K562 (cell line): ENCODE data around the gene TNIK. TPM values are rescaled to one million over a fixed set of nuclear protein-coding genes. Genes with fewer than 3 reads are reported as not detected.

Source experiments
- ARID1B ChIP-seq: fragments of 450-650 bp; IDR thresholded peaks from 2 replicates; pipeline ENCODE4 v1.6.1; 2016; ENCODE audit warnings: antibody characterized with exemption, mild to moderate bottlenecking, inconsistent platforms
- CBFA2T3 ChIP-seq: fragments of 450-650 bp; IDR thresholded peaks from 2 replicates; pipeline ENCODE4 v1.6.1; 2017
- CCNT2 ChIP-seq: IDR thresholded peaks from 2 replicates; pipeline ENCODE4 v1.6.1; 2011; ENCODE audit warnings: borderline replicate concordance, low read depth, mild to moderate bottlenecking, moderate library complexity, mixed read lengths, low read length; ENCODE audit not compliant: insufficient read length; ENCODE audit errors: extremely low read depth
- CEBPB ChIP-seq: fragments of 450-650 bp; IDR thresholded peaks from 2 replicates; pipeline ENCODE4 v1.6.1; 2016; ENCODE audit warnings: missing genetic modification characterization, missing compliant biosample characterization
- EP300 ChIP-seq: IDR thresholded peaks from 2 replicates; pipeline ENCODE4 v1.6.1; 2012; ENCODE audit warnings: low read length, improper control_type of control experiment
- FOSL1 ChIP-seq: fragments of 200-800 bp; sonication (Bioruptor generic); conservative IDR thresholded peaks from 2 replicates; pipeline ENCODE4 v1.6.1; 2016; ENCODE audit warnings: missing genetic modification characterization, missing compliant biosample characterization
- FOXA1 ChIP-seq: fragments of 450-650 bp; IDR thresholded peaks from 2 replicates; pipeline ENCODE4 v1.6.1; 2016; ENCODE audit warnings: mild to moderate bottlenecking, borderline replicate concordance
- HEY1 ChIP-seq: fragments of 250-450 bp; sonication (Bioruptor Pico); IDR thresholded peaks from 2 replicates; pipeline ENCODE4 v1.5.0; 2020; ENCODE audit warnings: mild to moderate bottlenecking, moderate library complexity, borderline replicate concordance
- KDM1A ChIP-seq, 2 experiments: fragments of 450-650 bp; IDR thresholded peaks; 2 replicates each; pipeline ENCODE4 v1.6.1; 2016; ENCODE audit warnings: mild to moderate bottlenecking in 2 of 2
- NCOR1 ChIP-seq: fragments of 450-650 bp; IDR thresholded peaks from 2 replicates; pipeline ENCODE4 v1.6.1; 2016; ENCODE audit warnings: mild to moderate bottlenecking, moderate library complexity
- SMARCC2 ChIP-seq: fragments of 450-650 bp; IDR thresholded peaks from 2 replicates; pipeline ENCODE4 v1.6.1; 2017; ENCODE audit warnings: antibody characterized with exemption, moderate library complexity, mild to moderate bottlenecking, low read depth
- SOX6 ChIP-seq: fragments of 450-650 bp; IDR thresholded peaks from 2 replicates; pipeline ENCODE4 v1.6.1; 2014; ENCODE audit warnings: mild to moderate bottlenecking
- TBL1XR1 ChIP-seq, 2 experiments: IDR thresholded peaks; 2 replicates each; pipeline ENCODE4 v1.6.1; 2012; ENCODE audit warnings: improper control_type of control experiment in 2 of 2, low read length in 2 of 2, mild to moderate bottlenecking in 1 of 2
- TCF3 ChIP-seq: sonication (generic); formaldehyde crosslinking; IDR thresholded peaks from 2 replicates; pipeline ENCODE4 v1.4.0; 2020; ENCODE audit warnings: mild to moderate bottlenecking, missing genetic modification reagents
- TEAD4 ChIP-seq, 2 experiments: sonication (generic) in 1 of 2; formaldehyde crosslinking in 1 of 2; IDR thresholded peaks; 2 replicates each; pipeline versions ENCODE4 v1.6.1 to v1.8.0; 2012 to 2022; ENCODE audit warnings: borderline replicate concordance in 1 of 2, inconsistent platforms in 1 of 2, low read length in 1 of 2, mild to moderate bottlenecking in 1 of 2, missing genetic modification reagents in 1 of 2
- TRIM24 ChIP-seq, 2 experiments: fragments of 450-650 bp; IDR thresholded peaks; 2 replicates each; pipeline ENCODE4 v1.6.1; 2016
- ZNF766 ChIP-seq: fragments of 200-800 bp; sonication (Bioruptor generic); conservative IDR thresholded peaks from 2 replicates; pipeline ENCODE4 v1.6.1; 2016; ENCODE audit warnings: missing genetic modification characterization, missing compliant biosample characterization
- polyA plus RNA-seq, 8 experiments: library from polyadenylated mRNA; depleted of rRNA in 4 of 8; stranded (reverse) in 5 of 8; unstranded in 3 of 8; fragments of >200 nt; fragmentation: Nextera tagmentation in 2 of 8; fragmentation: Illumina TruSeq in 1 of 8; extraction: Ambion mirVana in 2 of 8; extraction: Trizol in 1 of 8; gene quantifications; 2 replicates each; pipeline versions ENCODE4 v1.2.1 to v1.2.3, GENCODE V29; 2011 to 2014; ENCODE audit warnings: inconsistent platforms in 1 of 8, missing spikeins in 1 of 8
- total RNA-seq, 7 experiments: library from RNA; depleted of rRNA in 6 of 7; stranded (reverse); fragments of >200 nt in 6 of 7; fragmentation: Illumina TruSeq in 2 of 7; extraction: Trizol in 2 of 7; gene quantifications; 2 replicates each; pipeline versions ENCODE4 v1.2.1 to v1.2.3, GENCODE V29; 2011 to 2021; ENCODE audit warnings: low replicate concordance in 1 of 7
- TF ChIP-seq, protein P1 (sequence below), 2 experiments: fragments of 450-650 bp; IDR thresholded peaks; 2 replicates each; pipeline ENCODE4 v1.6.1; 2016; ENCODE audit warnings: mild to moderate bottlenecking in 2 of 2, borderline replicate concordance in 1 of 2, low read depth in 1 of 2, moderate library complexity in 1 of 2
- TF ChIP-seq, protein P2 (sequence below): fragments of 450-650 bp; IDR thresholded peaks from 2 replicates; pipeline ENCODE4 v1.6.1; 2016; ENCODE audit warnings: low read depth, mild to moderate bottlenecking, moderate library complexity

TNIK gene
- total and polyA plus RNA-seq, 9 of the 15 experiments (the other 6 are each of a cell fraction or from before 2014, with no cell fraction given), result 6.6 to 39.0 (median 24.7) TPM

DNA sequence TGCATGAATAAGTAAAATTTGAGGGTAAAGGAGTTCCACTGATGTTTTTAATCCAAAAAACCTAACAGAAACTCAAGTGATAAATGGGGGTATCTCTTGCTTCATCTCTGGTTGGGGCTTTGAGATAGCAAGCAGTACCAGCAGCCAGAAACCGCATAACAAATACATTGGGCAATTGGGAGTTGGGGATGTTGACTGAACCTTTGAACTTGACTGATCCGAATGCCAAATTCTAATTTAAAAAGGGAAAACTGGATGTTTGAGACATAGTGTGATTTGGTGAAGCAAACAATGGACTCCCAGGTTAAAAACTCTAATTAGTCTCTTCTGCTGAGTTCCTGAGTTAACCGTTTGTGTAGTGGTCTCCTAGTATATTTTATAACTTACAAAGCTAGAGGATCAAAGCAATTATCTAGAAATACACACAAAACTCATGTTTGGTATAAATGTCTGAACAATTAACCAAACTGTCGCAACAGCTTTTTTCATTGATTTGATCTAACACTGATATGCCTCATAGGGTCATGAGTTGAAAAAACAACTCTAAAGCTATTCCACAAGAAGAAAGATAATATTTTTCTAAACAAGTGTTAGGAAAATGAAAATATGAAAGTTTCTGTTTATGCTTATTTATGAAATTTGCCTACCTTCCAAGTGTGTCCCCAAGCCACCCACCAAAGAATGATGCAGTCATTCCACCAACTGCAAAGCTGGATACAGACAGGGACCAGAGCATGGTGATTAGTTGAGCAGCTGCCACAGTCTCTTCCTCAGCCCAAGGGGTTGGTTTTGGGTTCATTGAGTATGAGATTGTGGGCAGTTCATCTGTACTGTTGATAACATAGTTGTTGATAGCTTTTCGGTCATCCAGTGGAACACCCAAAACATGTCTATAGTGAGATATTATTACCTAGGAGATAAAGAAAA is 446.1 kb downstream of the TNIK start (continued):
- TF ChIP-seq, protein P1, sequence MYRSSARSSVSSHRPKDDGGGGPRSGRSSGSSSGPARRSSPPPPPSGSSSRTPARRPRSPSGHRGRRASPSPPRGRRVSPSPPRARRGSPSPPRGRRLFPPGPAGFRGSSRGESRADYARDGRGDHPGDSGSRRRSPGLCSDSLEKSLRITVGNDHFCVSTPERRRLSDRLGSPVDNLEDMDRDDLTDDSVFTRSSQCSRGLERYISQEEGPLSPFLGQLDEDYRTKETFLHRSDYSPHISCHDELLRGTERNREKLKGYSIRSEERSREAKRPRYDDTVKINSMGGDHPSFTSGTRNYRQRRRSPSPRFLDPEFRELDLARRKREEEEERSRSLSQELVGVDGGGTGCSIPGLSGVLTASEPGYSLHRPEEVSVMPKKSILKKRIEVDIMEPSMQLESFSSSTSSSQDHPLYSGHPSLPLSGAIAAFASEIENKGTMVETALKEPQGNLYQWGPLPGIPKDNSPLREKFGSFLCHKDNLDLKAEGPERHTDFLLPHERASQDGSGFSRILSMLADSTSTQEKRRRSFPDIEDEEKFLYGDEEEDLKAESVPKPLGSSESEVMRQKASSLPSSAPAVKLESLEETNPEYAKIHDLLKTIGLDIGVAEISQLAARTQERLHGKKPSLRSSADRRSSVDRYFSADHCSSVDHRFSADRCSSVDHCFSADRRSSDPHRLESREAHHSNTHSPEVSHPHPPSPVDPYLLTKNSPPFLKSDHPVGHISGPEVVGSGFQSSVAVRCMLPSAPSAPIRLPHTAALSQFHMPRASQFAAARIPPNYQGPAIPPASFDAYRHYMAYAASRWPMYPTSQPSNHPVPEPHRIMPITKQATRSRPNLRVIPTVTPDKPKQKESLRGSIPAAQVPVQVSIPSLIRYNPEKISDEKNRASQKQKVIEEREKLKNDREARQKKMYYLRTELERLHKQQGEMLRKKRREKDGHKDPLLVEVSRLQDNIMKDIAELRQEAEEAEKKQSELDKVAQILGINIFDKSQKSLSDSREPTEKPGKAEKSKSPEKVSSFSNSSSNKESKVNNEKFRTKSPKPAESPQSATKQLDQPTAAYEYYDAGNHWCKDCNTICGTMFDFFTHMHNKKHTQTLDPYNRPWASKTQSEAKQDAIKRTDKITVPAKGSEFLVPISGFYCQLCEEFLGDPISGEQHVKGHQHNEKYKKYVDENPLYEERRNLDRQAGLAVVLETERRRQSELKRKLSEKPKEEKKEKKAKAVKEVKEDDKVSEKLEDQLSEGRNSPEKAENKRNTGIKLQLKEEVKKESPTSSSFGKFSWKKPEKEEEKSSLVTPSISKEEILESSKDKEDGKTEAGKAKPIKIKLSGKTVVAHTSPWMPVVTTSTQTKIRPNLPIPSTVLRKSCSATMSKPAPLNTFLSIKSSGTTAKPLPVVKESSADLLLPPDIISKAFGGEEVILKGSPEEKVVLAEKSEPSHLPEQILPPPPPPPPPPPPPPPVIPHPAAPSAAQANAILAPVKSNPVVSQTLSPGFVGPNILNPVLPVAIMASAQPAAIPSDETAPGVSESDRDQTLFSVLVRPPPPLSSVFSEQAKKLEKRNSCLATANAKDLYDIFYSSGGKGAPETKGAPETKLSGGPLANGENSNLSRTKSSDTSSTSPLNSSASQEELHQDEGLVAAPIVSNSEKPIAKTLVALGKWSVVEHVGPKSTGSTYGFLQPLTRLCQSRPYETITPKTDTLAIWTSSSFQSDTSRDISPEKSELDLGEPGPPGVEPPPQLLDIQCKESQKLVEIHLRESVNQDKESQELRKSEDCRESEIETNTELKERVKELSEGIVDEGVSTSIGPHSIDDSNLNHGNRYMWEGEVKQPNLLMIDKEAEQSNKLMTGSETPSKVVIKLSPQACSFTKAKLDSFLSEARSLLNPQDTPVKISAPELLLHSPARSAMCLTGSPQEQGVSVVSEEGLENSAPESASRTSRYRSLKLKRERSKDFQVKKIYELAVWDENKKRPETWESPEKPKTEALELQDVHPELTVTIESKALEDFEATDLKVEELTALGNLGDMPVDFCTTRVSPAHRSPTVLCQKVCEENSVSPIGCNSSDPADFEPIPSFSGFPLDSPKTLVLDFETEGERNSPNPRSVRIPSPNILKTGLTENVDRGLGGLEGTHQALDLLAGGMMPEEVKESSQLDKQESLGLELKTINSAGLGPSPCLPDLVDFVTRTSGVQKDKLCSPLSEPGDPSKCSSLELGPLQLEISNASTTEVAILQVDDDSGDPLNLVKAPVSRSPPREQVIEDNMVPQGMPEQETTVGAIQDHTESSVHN (IDR thresholded peaks at IDR 0.05; ENCODE audit: borderline replicate concordance in 1 of 2, low read depth in 1 of 2), result no peak
- TF ChIP-seq TBL1XR1 (IDR thresholded peaks at IDR 0.05; ENCODE audit: low read length in 2 of 2) (peak in 1 of 2 experiments; percentile 68; a peak in 1 of 4 replicates), CCNT2 (peak; percentile 2), ZNF766 (CRISPR knock-in tag) (0 out of 2 replicates have a peak, but pooled peaks have one; percentile 28), CBFA2T3 (peak; percentile 74), TRIM24 (IDR thresholded peaks at IDR 0.05) (peak in 1 of 2 experiments; percentile 29; a peak in 1 of 4 replicates), ARID1B (peak; percentile 78), SOX6 (peak; percentile 16; the same call in 1 of the 2 replicates), HEY1 (CRISPR knock-in tag) (peak; percentile 70; the same call in 1 of the 2 replicates), KDM1A (IDR thresholded peaks at IDR 0.05) (peak; percentile 33 to 38; a peak in 2 of 4 replicates), FOSL1 (tag) (0 out of 2 replicates have a peak, but pooled peaks have one; percentile 20), SMARCC2 (0 out of 2 replicates have a peak, but pooled peaks have one; percentile 25), FOXA1 (peak; percentile 43; the same call in 1 of the 2 replicates), EP300 (peak; percentile 71), TCF3 (CRISPR knock-in tag) (peak; percentile 64), NCOR1 (peak; percentile 48; the same call in 1 of the 2 replicates), CEBPB (tag) (peak; percentile 83), TEAD4 (IDR thresholded peaks at IDR 0.05; ENCODE audit: low read length) (peak; percentile 75), TEAD4 (CRISPR knock-in tag; IDR thresholded peaks at IDR 0.05; ENCODE audit: borderline replicate concordance) (no peak)
- TF ChIP-seq, protein P2, sequence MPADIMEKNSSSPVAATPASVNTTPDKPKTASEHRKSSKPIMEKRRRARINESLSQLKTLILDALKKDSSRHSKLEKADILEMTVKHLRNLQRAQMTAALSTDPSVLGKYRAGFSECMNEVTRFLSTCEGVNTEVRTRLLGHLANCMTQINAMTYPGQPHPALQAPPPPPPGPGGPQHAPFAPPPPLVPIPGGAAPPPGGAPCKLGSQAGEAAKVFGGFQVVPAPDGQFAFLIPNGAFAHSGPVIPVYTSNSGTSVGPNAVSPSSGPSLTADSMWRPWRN, result peak; percentile 96
